Measurements from ENCODE around the gene OR51Q1. TPM values are rescaled to one million over a fixed set of nuclear protein-coding genes. Genes with fewer than 3 reads are reported as not detected.

The OR51Q1 gene
- total and polyA plus RNA-seq, 2 of the 13 experiments (the other 11 are each of a cell fraction or from before 2014, with no cell fraction given): not detected

- ChIA-PET CTCF (ENCODE audit: low intra/inter-chr PET ratio, low total read pairs) (no interaction called here), POLR2A (no interaction called here)
- FAIRE-seq: no peak
- no TSS peak for BruUV-seq (replicated peaks)
- Histone ChIP-seq H3K36me3 (replicated peaks in 1 of 2; ENCODE audit: control insufficient read depth in 1 of 2, insufficient read depth in 2 of 2, low read length in 2 of 2) (no peaks in the 10 kb centered on the region), H3K9ac (ENCODE audit: insufficient read depth, low read depth, low read length) (no peak overlapping the region), H3K27me3 (ENCODE audit: control insufficient read depth in 1 of 2, insufficient read depth in 2 of 2, low read length in 2 of 2) (0 out of 5 replicates have a peak, but pooled peaks cover 0 to 4% of the 10 kb centered on the region in 2 experiments), H2AFZ (ENCODE audit: low read length) (no peak overlapping the region), H3K9me3 (ENCODE audit: low read length) (no peaks in the 10 kb centered on the region), H3K4me3 (replicated peaks in 1 of 3; ENCODE audit: insufficient read depth in 1 of 3, low read depth in 2 of 3, low read length in 3 of 3) (no peak overlapping the region), H4K20me1 (ENCODE audit: insufficient read depth, low read length) (no peaks in the 10 kb centered on the region), H3K27ac (ENCODE audit: extremely low read length, insufficient read depth, low read length) (no peak overlapping the region), H3K79me2 (ENCODE audit: insufficient read depth, low read length) (no peaks in the 10 kb centered on the region), H3K4me1 (ENCODE audit: insufficient read depth, low read length) (no peaks in the 10 kb centered on the region), H3K4me2 (ENCODE audit: low read depth, low read length) (no peak overlapping the region)
- ATAC-seq: no peak
- 8% methylated on average over 2 of the region's 2 CpGs for WGBS (ENCODE audit: low lambda C conversion rate)
- TF ChIP-seq MAFK (conservative IDR thresholded peaks at IDR 0.05 in 1 of 2, IDR thresholded peaks at IDR 0.05 in 1 of 2; ENCODE audit: low read length in 2 of 2) (peak; percentile 29 to 71; a peak in 3 of 4 replicates), MNT (IDR thresholded peaks at IDR 0.05) (no peak), MAFF (IDR thresholded peaks at IDR 0.05; ENCODE audit: low read depth, low read length) (peak; percentile 49), NCOA1 (CRISPR knock-in tag; IDR thresholded peaks at IDR 0.05) (no peak)
- no peak for DNase-seq (ENCODE audit: low spot score)
- intact Hi-C loops (cut with micrococcal nuclease; ENCODE audit: unreplicated experiment) (no loop called here), in situ Hi-C loops (cut with HindIII; ENCODE audit: extremely low pct_ligation_motif_present, low pct_unique_long_range_greater_than_20kb) (no loop called here)
Measured at GRCh38 chr11:5443835-5444393, 22.0 kb downstream of the OR51Q1 start.

- ChIA-PET POLR2A (no interaction called here), CTCF (ENCODE audit: low intra/inter-chr PET ratio, low total read pairs) (no interaction called here)
- Histone ChIP-seq H3K9ac (ENCODE audit: insufficient read depth, low read depth, low read length) (no peak within 1 kb of the TSS), H3K4me1 (ENCODE audit: insufficient read depth, low read length) (no peaks in the 10 kb centered on the region), H3K9me3 (ENCODE audit: low read length) (no peaks in the 10 kb centered on the region), H3K27me3 (ENCODE audit: control insufficient read depth in 1 of 2, insufficient read depth in 2 of 2, low read length in 2 of 2) (0 out of 5 replicates have a peak, but pooled peaks cover 0 to 9% of the 10 kb centered on the region in 2 experiments), H3K79me2 (ENCODE audit: insufficient read depth, low read length) (no peaks in the 10 kb centered on the region), H2AFZ (ENCODE audit: low read length) (no peak within 1 kb of the TSS), H4K20me1 (ENCODE audit: insufficient read depth, low read length) (no peaks in the 10 kb centered on the region), H3K4me3 (replicated peaks in 1 of 3; ENCODE audit: insufficient read depth in 1 of 3, low read depth in 2 of 3, low read length in 3 of 3) (no peak within 1 kb of the TSS), H3K27ac (ENCODE audit: extremely low read length, insufficient read depth, low read length) (no peak within 1 kb of the TSS), H3K36me3 (replicated peaks in 1 of 2; ENCODE audit: control insufficient read depth in 1 of 2, insufficient read depth in 2 of 2, low read length in 2 of 2) (no peaks in the 10 kb centered on the region), H3K4me2 (ENCODE audit: low read depth, low read length) (no peak within 1 kb of the TSS)
- no peak for ATAC-seq
- no peak for FAIRE-seq
- intact Hi-C loops (cut with micrococcal nuclease; ENCODE audit: unreplicated experiment) (no loop called here), in situ Hi-C loops (cut with HindIII; ENCODE audit: extremely low pct_ligation_motif_present, low pct_unique_long_range_greater_than_20kb) (no loop called here)
- no peak for DNase-seq (ENCODE audit: low spot score)
- 8% methylated on average over 2 of the region's 2 CpGs for WGBS (ENCODE audit: low lambda C conversion rate)
- no TSS peak for BruUV-seq (replicated peaks)
- no peak for TF ChIP-seq ETS1 (CRISPR knock-in tag; IDR thresholded peaks at IDR 0.05)
- TF ChIP-seq, protein P1, sequence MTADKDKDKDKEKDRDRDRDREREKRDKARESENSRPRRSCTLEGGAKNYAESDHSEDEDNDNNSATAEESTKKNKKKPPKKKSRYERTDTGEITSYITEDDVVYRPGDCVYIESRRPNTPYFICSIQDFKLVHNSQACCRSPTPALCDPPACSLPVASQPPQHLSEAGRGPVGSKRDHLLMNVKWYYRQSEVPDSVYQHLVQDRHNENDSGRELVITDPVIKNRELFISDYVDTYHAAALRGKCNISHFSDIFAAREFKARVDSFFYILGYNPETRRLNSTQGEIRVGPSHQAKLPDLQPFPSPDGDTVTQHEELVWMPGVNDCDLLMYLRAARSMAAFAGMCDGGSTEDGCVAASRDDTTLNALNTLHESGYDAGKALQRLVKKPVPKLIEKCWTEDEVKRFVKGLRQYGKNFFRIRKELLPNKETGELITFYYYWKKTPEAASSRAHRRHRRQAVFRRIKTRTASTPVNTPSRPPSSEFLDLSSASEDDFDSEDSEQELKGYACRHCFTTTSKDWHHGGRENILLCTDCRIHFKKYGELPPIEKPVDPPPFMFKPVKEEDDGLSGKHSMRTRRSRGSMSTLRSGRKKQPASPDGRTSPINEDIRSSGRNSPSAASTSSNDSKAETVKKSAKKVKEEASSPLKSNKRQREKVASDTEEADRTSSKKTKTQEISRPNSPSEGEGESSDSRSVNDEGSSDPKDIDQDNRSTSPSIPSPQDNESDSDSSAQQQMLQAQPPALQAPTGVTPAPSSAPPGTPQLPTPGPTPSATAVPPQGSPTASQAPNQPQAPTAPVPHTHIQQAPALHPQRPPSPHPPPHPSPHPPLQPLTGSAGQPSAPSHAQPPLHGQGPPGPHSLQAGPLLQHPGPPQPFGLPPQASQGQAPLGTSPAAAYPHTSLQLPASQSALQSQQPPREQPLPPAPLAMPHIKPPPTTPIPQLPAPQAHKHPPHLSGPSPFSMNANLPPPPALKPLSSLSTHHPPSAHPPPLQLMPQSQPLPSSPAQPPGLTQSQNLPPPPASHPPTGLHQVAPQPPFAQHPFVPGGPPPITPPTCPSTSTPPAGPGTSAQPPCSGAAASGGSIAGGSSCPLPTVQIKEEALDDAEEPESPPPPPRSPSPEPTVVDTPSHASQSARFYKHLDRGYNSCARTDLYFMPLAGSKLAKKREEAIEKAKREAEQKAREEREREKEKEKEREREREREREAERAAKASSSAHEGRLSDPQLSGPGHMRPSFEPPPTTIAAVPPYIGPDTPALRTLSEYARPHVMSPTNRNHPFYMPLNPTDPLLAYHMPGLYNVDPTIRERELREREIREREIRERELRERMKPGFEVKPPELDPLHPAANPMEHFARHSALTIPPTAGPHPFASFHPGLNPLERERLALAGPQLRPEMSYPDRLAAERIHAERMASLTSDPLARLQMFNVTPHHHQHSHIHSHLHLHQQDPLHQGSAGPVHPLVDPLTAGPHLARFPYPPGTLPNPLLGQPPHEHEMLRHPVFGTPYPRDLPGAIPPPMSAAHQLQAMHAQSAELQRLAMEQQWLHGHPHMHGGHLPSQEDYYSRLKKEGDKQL (CRISPR knock-in tag; IDR thresholded peaks at IDR 0.05; ENCODE audit: low read depth): no peak
Measured at GRCh38 chr11:5449023-5449422, 27.1 kb downstream of the OR51Q1 start, which contains the start of gene OR51I2. OR51I2 (plus strand) TSS chr11:5449323; CDS start chr11:5453489, 4,166 bp downstream.

Data from HepG2 (cell line).